Astrocyte (in vitro differentiated cells and primary cell): Measurements from ENCODE around the gene PTPA. TPM values are rescaled to one million over a fixed set of nuclear protein-coding genes. Genes with fewer than 3 reads are reported as not detected.
A peak's percentile ranks its signal among the peaks of the same experiment; 100 is the strongest.

Source experiments
- DNase-seq: peaks from one replicate; pipeline ENCODE4 v3.0.0-alpha.2; 2010; ENCODE audit warnings: low read depth
- FAIRE-seq: peaks from 2 replicates; lab custom pipeline; 2011; peaks lifted over from hg19 to GRCh38; lab: Jason Lieb, UNC
- H2AFZ ChIP-seq: 2 replicates; pipeline ENCODE4 v1.6.0; 2012; ENCODE audit warnings: low read depth, low read length, inconsistent platforms
- H3K27ac ChIP-seq: 2 replicates; pipeline ENCODE4 v1.5.1; 2011; ENCODE audit warnings: low read depth, low read length, inconsistent platforms
- H3K27me3 ChIP-seq: 2 replicates; pipeline ENCODE4 v1.6.0; 2011; ENCODE audit warnings: low read length, inconsistent platforms; ENCODE audit not compliant: insufficient read depth
- H3K36me3 ChIP-seq: 2 replicates; pipeline ENCODE4 v1.5.1; 2011; ENCODE audit warnings: low read length, inconsistent platforms; ENCODE audit not compliant: insufficient read depth
- H3K4me1 ChIP-seq: 2 replicates; pipeline ENCODE4 v1.5.1; 2011; ENCODE audit warnings: low read length, inconsistent platforms; ENCODE audit not compliant: insufficient read depth
- H3K4me2 ChIP-seq: 2 replicates; pipeline ENCODE4 v1.6.0; 2012; ENCODE audit warnings: low read length, inconsistent platforms
- H3K4me3 ChIP-seq: 2 replicates; pipeline ENCODE4 v1.5.1; 2011; ENCODE audit warnings: low read depth, mild to moderate bottlenecking, low read length, inconsistent platforms; ENCODE audit not compliant: insufficient read depth
- H3K79me2 ChIP-seq: 2 replicates; pipeline ENCODE4 v1.6.0; 2012; ENCODE audit warnings: mild to moderate bottlenecking, low read length, inconsistent platforms; ENCODE audit not compliant: insufficient read depth
- H3K9ac ChIP-seq: 2 replicates; pipeline ENCODE4 v1.6.0; 2012; ENCODE audit warnings: mild to moderate bottlenecking, low read length, inconsistent platforms
- H3K9me3 ChIP-seq: 2 replicates; pipeline ENCODE4 v1.5.1; 2012; ENCODE audit warnings: low read depth, mild to moderate bottlenecking, low read length, inconsistent platforms; ENCODE audit not compliant: insufficient read depth
- H4K20me1 ChIP-seq: 2 replicates; pipeline ENCODE4 v1.6.0; 2012; ENCODE audit warnings: low read length, inconsistent platforms; ENCODE audit not compliant: insufficient read depth
- H3K27ac Mint-ChIP-seq: one replicate; pipeline ENCODE4 v1.8.0; 2021; ENCODE audit warnings: mild to moderate bottlenecking, mixed read lengths; ENCODE audit not compliant: unreplicated experiment
- H3K27me3 Mint-ChIP-seq: one replicate; pipeline ENCODE4 v1.8.0; 2021; ENCODE audit warnings: low read depth, mixed read lengths; ENCODE audit not compliant: unreplicated experiment
- H3K36me3 Mint-ChIP-seq: one replicate; pipeline ENCODE4 v1.8.0; 2021; ENCODE audit warnings: low read depth, mixed read lengths; ENCODE audit not compliant: unreplicated experiment
- H3K4me1 Mint-ChIP-seq: one replicate; pipeline ENCODE4 v1.8.0; 2021; ENCODE audit warnings: low read depth, mixed read lengths; ENCODE audit not compliant: unreplicated experiment
- H3K4me3 Mint-ChIP-seq: one replicate; pipeline ENCODE4 v1.8.0; 2021; ENCODE audit warnings: mild to moderate bottlenecking, moderate library complexity, mixed read lengths; ENCODE audit not compliant: unreplicated experiment
- H3K9me3 Mint-ChIP-seq: one replicate; pipeline ENCODE4 v1.8.0; 2021; ENCODE audit warnings: mild to moderate bottlenecking, mixed read lengths; ENCODE audit not compliant: unreplicated experiment
- CTCF ChIP-seq: IDR thresholded peaks from 2 replicates; pipeline ENCODE4 v1.5.1; 2011; ENCODE audit warnings: low read depth, mild to moderate bottlenecking, inconsistent platforms, low read length, moderate library complexity; ENCODE audit not compliant: insufficient read depth
- EZH2 ChIP-seq: IDR thresholded peaks from 2 replicates; pipeline ENCODE4 v1.6.1; 2012; ENCODE audit warnings: mild to moderate bottlenecking, low read length, inconsistent platforms; ENCODE audit not compliant: insufficient read depth
- total RNA-seq: library from RNA; stranded (reverse); gene quantifications from 2 replicates; pipeline ENCODE4 v1.2.1, GENCODE V29; 2021

The PTPA gene
- total RNA-seq, 1 donor from 2014 or later = 122 TPM

- H3K27me3 Mint-ChIP-seq = no peaks in the 10 kb centered on the region
- DNase-seq (peak; percentile 37), FAIRE-seq (no peak)
- peaks cover 53% of the 10 kb centered on the region for H3K4me1 Mint-ChIP-seq
- H3K36me3 Mint-ChIP-seq = peaks cover 4% of the 10 kb centered on the region
- Histone ChIP-seq H3K4me2 (peak overlapping the region; percentile 88), H3K36me3 (no peaks in the 10 kb centered on the region), H3K9me3 (no peaks in the 10 kb centered on the region), H3K27me3 (no peaks in the 10 kb centered on the region), H3K4me1 (peaks cover 67% of the 10 kb centered on the region), H4K20me1 (no peaks in the 10 kb centered on the region), H3K27ac (peak overlapping the region; percentile 100), H3K4me3 (peak overlapping the region; percentile 34), H2AFZ (no peak overlapping the region), H3K9ac (peak overlapping the region; percentile 97), H3K79me2 (peaks cover 28% of the 10 kb centered on the region)
- no peak for TF ChIP-seq EZH2
- no peak for TF ChIP-seq CTCF
- peak overlapping the region; percentile 99 for H3K27ac Mint-ChIP-seq
- no peaks in the 10 kb centered on the region for H3K9me3 Mint-ChIP-seq
- peak overlapping the region; percentile 79 for H3K4me3 Mint-ChIP-seq
Measured at GRCh38 chr9:129140397-129141065, 29.3 kb downstream of the PTPA start.

- peak overlapping the region; percentile 100 for H3K27ac ChIP-seq
Measured at GRCh38 chr9:129141066-129142041, 30.1 kb downstream of the PTPA start.

More at GRCh38 chr9:129141066-129142041, 30.1 kb downstream of the PTPA start:
- Mint-ChIP-seq H3K4me3 (peak overlapping the region; percentile 79), H3K9me3 (no peaks in the 10 kb centered on the region), H3K4me1 (peaks cover 61% of the 10 kb centered on the region), H3K36me3 (peaks cover 4% of the 10 kb centered on the region), H3K27ac (peak overlapping the region; percentile 99), H3K27me3 (no peaks in the 10 kb centered on the region)
- no peak overlapping the region for H3K4me3 ChIP-seq
- H3K79me2 ChIP-seq = peaks cover 28% of the 10 kb centered on the region
- TF ChIP-seq CTCF (no peak), EZH2 (no peak)
- no peaks in the 10 kb centered on the region for H3K27me3 ChIP-seq
- peaks cover 75% of the 10 kb centered on the region for H3K4me1 ChIP-seq
- FAIRE-seq (no peak), DNase-seq (peak; percentile 96)
- no peaks in the 10 kb centered on the region for H3K9me3 ChIP-seq
- H2AFZ ChIP-seq = no peak overlapping the region
- peak overlapping the region; percentile 88 for H3K4me2 ChIP-seq
- no peaks in the 10 kb centered on the region for H4K20me1 ChIP-seq
- H3K9ac ChIP-seq = peak overlapping the region; percentile 97
- H3K36me3 ChIP-seq = no peaks in the 10 kb centered on the region
